PFSK-1 (cell line): ENCODE data around the gene MYO5C.

ENCODE experiments used
- FOXP2 ChIP-seq: optimal IDR thresholded peaks from 2 replicates; pipeline ENCODE3; 2011; ENCODE audit warnings: borderline replicate concordance, control low read depth, inconsistent platforms; ENCODE audit not compliant: insufficient read depth; ENCODE audit errors: extremely low read length, extremely low read depth
- POLR2AphosphoS5 ChIP-seq: IDR thresholded peaks from 2 replicates; pipeline ENCODE4 v1.6.1; 2012; ENCODE audit warnings: low read depth, mild to moderate bottlenecking, control low read depth, low read length, moderate library complexity
- SIN3A ChIP-seq: IDR thresholded peaks from 2 replicates; pipeline ENCODE4 v1.6.1; 2012; ENCODE audit warnings: mild to moderate bottlenecking, low read length, moderate library complexity, borderline replicate concordance; ENCODE audit not compliant: insufficient read depth
- TAF1 ChIP-seq: IDR thresholded peaks from 2 replicates; pipeline ENCODE4 v1.6.1; 2012; ENCODE audit warnings: low read length, control low read depth, borderline replicate concordance; ENCODE audit not compliant: insufficient read depth
- TF ChIP-seq, protein P1 (sequence below), 2 experiments: IDR thresholded peaks; 2 replicates each; pipeline versions ENCODE4 v1.6.1 to v1.8.0; 2011 to 2012; ENCODE audit warnings: low read depth in 2 of 2, low read length in 2 of 2, control low read depth in 1 of 2, inconsistent platforms in 1 of 2, mild to moderate bottlenecking in 1 of 2, moderate library complexity in 1 of 2; ENCODE audit not compliant: insufficient read depth in 1 of 2

MYO5C gene

DNA sequence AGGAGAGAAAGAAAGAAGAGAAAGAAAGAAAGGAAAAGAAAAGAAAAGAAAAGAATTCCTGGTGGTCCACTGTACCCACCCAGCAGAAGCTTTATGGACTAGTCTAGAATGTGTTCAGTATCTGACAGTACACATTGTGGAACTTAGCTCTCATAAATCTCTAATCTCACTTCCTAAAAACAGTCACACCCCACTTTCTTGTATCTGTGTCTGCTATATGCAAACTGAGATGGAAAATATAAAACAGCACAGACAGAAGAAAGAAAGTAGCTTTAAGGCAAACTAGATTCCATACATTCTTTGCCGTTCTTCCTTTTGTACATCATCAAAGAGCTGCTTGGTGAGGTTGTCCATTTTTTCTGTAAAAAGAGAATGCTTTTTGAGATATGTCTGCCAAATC, 63.3 kb downstream of the MYO5C start:
- TF ChIP-seq TAF1 (no peak), POLR2AphosphoS5 (no peak), FOXP2 (no peak), SIN3A (no peak)
- TF ChIP-seq, protein P1, sequence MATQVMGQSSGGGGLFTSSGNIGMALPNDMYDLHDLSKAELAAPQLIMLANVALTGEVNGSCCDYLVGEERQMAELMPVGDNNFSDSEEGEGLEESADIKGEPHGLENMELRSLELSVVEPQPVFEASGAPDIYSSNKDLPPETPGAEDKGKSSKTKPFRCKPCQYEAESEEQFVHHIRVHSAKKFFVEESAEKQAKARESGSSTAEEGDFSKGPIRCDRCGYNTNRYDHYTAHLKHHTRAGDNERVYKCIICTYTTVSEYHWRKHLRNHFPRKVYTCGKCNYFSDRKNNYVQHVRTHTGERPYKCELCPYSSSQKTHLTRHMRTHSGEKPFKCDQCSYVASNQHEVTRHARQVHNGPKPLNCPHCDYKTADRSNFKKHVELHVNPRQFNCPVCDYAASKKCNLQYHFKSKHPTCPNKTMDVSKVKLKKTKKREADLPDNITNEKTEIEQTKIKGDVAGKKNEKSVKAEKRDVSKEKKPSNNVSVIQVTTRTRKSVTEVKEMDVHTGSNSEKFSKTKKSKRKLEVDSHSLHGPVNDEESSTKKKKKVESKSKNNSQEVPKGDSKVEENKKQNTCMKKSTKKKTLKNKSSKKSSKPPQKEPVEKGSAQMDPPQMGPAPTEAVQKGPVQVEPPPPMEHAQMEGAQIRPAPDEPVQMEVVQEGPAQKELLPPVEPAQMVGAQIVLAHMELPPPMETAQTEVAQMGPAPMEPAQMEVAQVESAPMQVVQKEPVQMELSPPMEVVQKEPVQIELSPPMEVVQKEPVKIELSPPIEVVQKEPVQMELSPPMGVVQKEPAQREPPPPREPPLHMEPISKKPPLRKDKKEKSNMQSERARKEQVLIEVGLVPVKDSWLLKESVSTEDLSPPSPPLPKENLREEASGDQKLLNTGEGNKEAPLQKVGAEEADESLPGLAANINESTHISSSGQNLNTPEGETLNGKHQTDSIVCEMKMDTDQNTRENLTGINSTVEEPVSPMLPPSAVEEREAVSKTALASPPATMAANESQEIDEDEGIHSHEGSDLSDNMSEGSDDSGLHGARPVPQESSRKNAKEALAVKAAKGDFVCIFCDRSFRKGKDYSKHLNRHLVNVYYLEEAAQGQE (IDR thresholded peaks at IDR 0.05; ENCODE audit: insufficient read depth in 1 of 2, low read depth in 2 of 2, low read length in 2 of 2), result no peak

DNA sequence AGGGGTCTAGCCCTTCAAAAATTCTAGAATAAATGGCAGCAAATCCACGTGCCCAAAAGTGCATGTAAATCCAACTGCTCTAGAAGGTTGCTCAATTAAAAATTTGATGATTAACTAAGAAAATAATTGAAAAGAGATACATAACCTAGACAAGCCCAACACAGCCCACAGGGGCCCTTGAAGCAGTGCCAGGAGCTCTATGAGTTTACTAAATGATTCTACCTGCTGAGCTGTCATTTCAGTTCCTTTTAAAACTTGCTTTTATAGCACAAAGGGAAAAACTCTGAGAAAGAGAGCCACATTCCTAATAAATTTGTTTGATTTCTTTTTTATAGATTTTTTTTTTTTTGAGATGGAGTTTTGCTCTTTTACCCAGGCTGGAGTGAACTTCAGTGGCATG, 65.5 kb downstream of the MYO5C start:
- TF ChIP-seq TAF1 (no peak), FOXP2 (no peak), POLR2AphosphoS5 (no peak), SIN3A (no peak)
- TF ChIP-seq, protein P1 (IDR thresholded peaks at IDR 0.05; ENCODE audit: insufficient read depth in 1 of 2, low read depth in 2 of 2, low read length in 2 of 2), result no peak

DNA sequence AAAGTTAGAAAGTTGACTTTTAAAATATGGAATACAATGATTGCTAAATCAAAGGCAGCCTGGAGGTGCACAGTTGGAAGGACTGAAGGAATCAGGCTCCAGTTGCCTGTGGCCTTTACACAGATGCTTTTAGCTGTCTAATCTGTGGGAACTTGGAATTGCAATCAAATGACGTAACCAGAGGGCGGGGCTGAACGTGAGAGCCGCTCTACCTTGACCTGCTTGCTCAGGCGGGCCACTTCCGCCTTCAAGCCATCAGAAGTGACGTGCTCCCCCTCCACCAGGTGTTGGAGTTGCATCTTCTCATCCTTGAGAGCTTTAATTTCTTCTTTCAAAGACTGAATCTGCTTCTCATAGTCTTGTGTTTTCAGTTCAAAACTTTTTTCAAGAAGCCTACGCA, 66.7 kb downstream of the MYO5C start:
- TF ChIP-seq TAF1 (no peak), FOXP2 (no peak), POLR2AphosphoS5 (no peak), SIN3A (no peak)
- TF ChIP-seq, protein P1 (IDR thresholded peaks at IDR 0.05; ENCODE audit: insufficient read depth in 1 of 2, low read depth in 2 of 2, low read length in 2 of 2), result no peak

DNA sequence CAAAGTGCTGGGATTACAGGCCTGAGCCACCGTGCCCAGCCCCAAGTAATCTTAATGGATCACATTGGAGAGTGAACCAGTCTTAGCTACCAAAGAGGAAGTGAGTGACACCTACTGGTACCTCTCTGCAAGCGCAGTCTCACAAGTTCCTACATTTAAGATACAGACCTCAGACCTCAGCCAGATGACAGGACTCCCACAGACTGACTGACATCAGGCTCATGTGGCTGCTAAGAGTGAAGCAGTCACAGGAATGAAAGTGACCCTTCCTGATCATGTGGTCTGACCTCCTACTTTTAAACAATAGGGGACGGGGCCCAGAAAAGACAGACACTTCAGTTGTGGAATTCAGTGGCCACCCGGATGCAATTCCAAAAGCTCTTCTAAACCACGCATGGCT, 68.1 kb downstream of the MYO5C start:
- TF ChIP-seq, protein P1 (IDR thresholded peaks at IDR 0.05; ENCODE audit: insufficient read depth in 1 of 2, low read depth in 2 of 2, low read length in 2 of 2), result no peak
- no peak for TF ChIP-seq TAF1
- no peak for TF ChIP-seq SIN3A
- TF ChIP-seq POLR2AphosphoS5, result no peak
- TF ChIP-seq FOXP2, result no peak

DNA sequence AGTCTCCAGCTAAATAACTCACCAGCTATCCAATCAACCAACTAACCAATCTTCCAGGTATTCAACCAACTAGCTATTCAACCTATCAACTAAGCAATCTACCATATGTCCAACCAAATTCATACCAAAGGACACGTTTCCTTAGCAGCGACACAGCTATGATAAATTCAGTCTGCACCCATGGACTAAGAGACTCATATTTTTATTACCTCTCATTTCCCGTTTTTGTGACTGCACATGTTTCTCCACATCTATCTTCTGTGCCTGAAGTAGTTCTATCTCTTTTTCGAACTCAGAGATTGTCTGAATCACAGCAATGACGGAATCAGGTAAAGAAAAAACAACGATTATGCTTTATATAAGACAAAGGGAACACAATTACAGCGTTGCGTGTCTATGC, 70.4 kb downstream of the MYO5C start:
- TF ChIP-seq TAF1 (no peak), SIN3A (no peak), POLR2AphosphoS5 (no peak), FOXP2 (no peak)
- TF ChIP-seq, protein P1 (IDR thresholded peaks at IDR 0.05; ENCODE audit: insufficient read depth in 1 of 2, low read depth in 2 of 2, low read length in 2 of 2), result no peak
